Activated naive CD4-positive, alpha-beta T cell treated with anti-CD3 and anti-CD28 coated beads, Interleukin-2, amount 10 ng/mL, durations not matched to agents 7 days and 5 days (primary cell): Measurements from ENCODE around the gene SLC24A3.

Source experiments
- CTCF ChIA-PET: fragments of 350-600 bp; sonication (Branson Sonifier 250); formaldehyde crosslinking; loops from one replicate; lab custom pipeline; 2021; ENCODE audit warnings: antibody characterized with exemption; lab: Charles Lee
- DNase-seq: peaks from one replicate; pipeline ENCODE4 v3.0.0-alpha.2; 2020
- H3K27ac Mint-ChIP-seq: one replicate; pipeline ENCODE4 v1.8.0; 2021; ENCODE audit warnings: mild to moderate bottlenecking, moderate library complexity, mixed read lengths
- H3K27me3 Mint-ChIP-seq: one replicate; pipeline ENCODE4 v1.8.0; 2021; ENCODE audit warnings: mild to moderate bottlenecking, mixed read lengths
- H3K36me3 Mint-ChIP-seq: one replicate; pipeline ENCODE4 v1.8.0; 2021; ENCODE audit warnings: mixed read lengths
- H3K4me1 Mint-ChIP-seq: one replicate; pipeline ENCODE4 v1.8.0; 2021; ENCODE audit warnings: mixed read lengths
- H3K4me3 Mint-ChIP-seq: one replicate; pipeline ENCODE4 v1.8.0; 2021; ENCODE audit warnings: mild to moderate bottlenecking, moderate library complexity, mixed read lengths
- H3K9me3 Mint-ChIP-seq: one replicate; pipeline ENCODE4 v1.8.0; 2021; ENCODE audit warnings: mixed read lengths

Gene SLC24A3

DNA sequence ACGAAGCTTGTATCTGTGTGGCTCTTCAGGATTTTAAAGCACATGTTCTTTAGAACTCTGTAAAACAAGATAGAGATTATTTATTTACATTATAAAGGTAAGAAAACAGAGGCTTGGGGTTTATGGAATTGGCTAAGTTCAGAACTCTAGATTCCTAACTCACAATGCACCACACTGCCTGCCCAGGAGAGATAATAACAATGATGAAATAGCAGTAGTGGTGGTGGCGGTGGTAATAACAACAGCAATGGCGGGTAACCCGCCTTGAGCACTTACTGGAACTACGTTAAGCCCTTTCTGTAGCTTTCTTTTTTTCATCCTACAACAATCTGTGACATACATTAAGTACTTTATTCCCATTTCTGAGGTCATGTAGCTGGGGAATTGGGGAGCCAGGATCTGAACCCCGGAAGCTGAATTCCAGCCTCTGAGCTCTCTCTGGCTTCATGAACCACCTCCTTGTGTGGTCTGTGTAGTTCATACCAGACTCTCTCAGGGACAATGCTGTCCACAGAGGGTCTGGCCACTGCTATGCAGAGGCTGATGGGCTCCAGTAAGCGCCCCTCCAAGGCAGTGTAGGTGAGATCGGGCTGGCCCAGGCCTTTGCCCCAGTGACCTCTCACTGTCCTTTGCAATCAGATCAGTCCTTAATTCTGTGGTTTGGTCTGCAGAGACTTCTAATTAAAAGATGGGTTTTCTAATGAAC is 260.9 kb downstream of the SLC24A3 start:
- Mint-ChIP-seq H3K9me3 (no peaks in the 10 kb centered on the region), H3K27me3 (no peaks in the 10 kb centered on the region), H3K4me1 (no peaks in the 10 kb centered on the region), H3K36me3 (no peaks in the 10 kb centered on the region), H3K4me3 (no peak overlapping the region), H3K27ac (no peak overlapping the region)
- CTCF ChIA-PET = no interaction called here
- DNase-seq = no peak

- CTCF ChIA-PET = no interaction called here
- no peaks in the 10 kb centered on the region for H3K27me3 Mint-ChIP-seq
- no peak overlapping the region for H3K4me3 Mint-ChIP-seq
- H3K27ac Mint-ChIP-seq = no peak overlapping the region
- no peaks in the 10 kb centered on the region for H3K36me3 Mint-ChIP-seq
- no peaks in the 10 kb centered on the region for H3K4me1 Mint-ChIP-seq
- no peaks in the 10 kb centered on the region for H3K9me3 Mint-ChIP-seq
- DNase-seq = no peak
These were observed 261.5 kb downstream of the SLC24A3 start for GRCh38 chr20:19473922-19474286.

- Mint-ChIP-seq H3K4me1 (no peaks in the 10 kb centered on the region), H3K4me3 (no peak overlapping the region), H3K36me3 (no peaks in the 10 kb centered on the region), H3K27ac (no peak overlapping the region), H3K27me3 (peaks cover 6% of the 10 kb centered on the region), H3K9me3 (no peaks in the 10 kb centered on the region)
- no peak for DNase-seq
- CTCF ChIA-PET = no interaction called here
These were observed 266.0 kb downstream of the SLC24A3 start for GRCh38 chr20:19478320-19478895.

DNA sequence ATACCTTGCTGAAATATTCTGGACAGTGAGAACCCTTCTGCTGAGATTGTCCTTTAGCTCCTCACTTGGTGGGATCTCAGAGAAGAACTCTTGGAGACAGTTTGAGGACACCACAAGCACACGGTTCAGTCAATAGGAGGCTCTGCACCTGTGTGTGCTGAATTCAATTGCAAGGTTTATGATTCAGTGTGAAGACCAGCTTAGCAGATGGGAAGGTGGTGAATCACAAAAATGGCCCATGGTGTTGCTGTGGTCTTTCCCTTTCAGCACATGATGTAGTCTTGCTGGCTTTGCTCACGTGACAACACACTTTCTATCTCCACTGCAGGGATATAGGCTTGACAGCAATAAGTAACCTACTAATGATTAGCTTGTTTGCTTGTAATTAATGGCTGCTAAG is 270.3 kb downstream of the SLC24A3 start:
- peaks cover 6% of the 10 kb centered on the region for H3K27me3 Mint-ChIP-seq
- H3K27ac Mint-ChIP-seq = no peak overlapping the region
- no peak for DNase-seq
- H3K9me3 Mint-ChIP-seq = no peaks in the 10 kb centered on the region
- CTCF ChIA-PET = no interaction called here
- H3K36me3 Mint-ChIP-seq = no peaks in the 10 kb centered on the region
- no peaks in the 10 kb centered on the region for H3K4me1 Mint-ChIP-seq
- no peak overlapping the region for H3K4me3 Mint-ChIP-seq

GRCh38 chr20:19483309-19483708 is 270.9 kb downstream of the SLC24A3 start:
- Mint-ChIP-seq H3K4me1 (no peaks in the 10 kb centered on the region), H3K27me3 (peaks cover 6% of the 10 kb centered on the region), H3K36me3 (no peaks in the 10 kb centered on the region), H3K27ac (no peak overlapping the region), H3K4me3 (no peak overlapping the region), H3K9me3 (no peaks in the 10 kb centered on the region)
- CTCF ChIA-PET = no interaction called here
- no peak for DNase-seq

DNA sequence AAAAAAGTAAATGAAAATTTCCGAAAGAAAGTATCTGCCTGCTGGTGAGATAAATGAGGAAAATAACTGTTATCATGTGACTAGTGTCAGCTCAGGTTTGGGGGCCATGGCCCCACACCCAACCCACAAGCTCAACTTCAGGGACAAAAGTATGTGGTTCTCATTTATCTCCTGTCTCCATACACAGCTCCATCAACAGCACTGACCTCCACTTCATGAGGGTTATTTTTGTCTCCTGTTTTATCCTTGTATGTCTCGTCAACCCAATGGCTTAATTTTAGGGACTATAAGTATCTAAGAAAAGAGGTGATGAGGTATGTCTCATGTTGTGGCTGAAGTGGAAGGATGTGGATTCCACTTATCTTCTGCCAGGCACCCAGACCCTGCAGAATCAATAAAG is 274.0 kb downstream of the SLC24A3 start:
- Mint-ChIP-seq H3K4me3 (no peak overlapping the region), H3K9me3 (no peaks in the 10 kb centered on the region), H3K36me3 (no peaks in the 10 kb centered on the region), H3K27ac (no peak overlapping the region), H3K4me1 (no peaks in the 10 kb centered on the region), H3K27me3 (peaks cover 4% of the 10 kb centered on the region)
- CTCF ChIA-PET = no interaction called here
- no peak for DNase-seq

DNA sequence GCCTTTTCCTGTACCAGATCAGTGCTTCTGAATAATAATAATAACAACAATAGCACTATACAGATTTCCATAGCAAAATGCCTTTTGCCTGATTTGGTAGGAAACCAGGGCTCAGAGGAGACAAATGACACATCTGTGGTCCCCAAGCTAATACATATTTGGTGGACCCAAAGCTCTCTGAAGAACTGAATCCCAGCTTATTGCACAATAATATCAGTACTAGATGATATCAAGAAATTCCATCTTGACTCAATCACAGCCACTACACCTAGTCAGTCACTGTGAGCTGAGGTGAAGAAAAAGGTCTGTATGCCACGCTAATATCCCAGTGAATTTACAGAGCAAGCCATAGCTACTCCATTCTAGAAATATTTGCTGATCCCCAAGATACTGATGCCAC is 275.0 kb downstream of the SLC24A3 start:
- H3K4me1 Mint-ChIP-seq = no peaks in the 10 kb centered on the region
- no peaks in the 10 kb centered on the region for H3K9me3 Mint-ChIP-seq
- no peak for DNase-seq
- no peak overlapping the region for H3K27ac Mint-ChIP-seq
- CTCF ChIA-PET = no interaction called here
- H3K4me3 Mint-ChIP-seq = no peak overlapping the region
- H3K27me3 Mint-ChIP-seq = no peaks in the 10 kb centered on the region
- H3K36me3 Mint-ChIP-seq = no peaks in the 10 kb centered on the region

GRCh38 chr20:19491241-19491640 is 278.8 kb downstream of the SLC24A3 start:
- no peaks in the 10 kb centered on the region for H3K36me3 Mint-ChIP-seq
- no peaks in the 10 kb centered on the region for H3K27me3 Mint-ChIP-seq
- DNase-seq = no peak
- H3K4me3 Mint-ChIP-seq = no peak overlapping the region
- H3K27ac Mint-ChIP-seq = no peak overlapping the region
- no peaks in the 10 kb centered on the region for H3K4me1 Mint-ChIP-seq
- no peaks in the 10 kb centered on the region for H3K9me3 Mint-ChIP-seq
- CTCF ChIA-PET = no interaction called here

- DNase-seq = no peak
- Mint-ChIP-seq H3K4me3 (no peak overlapping the region), H3K36me3 (no peaks in the 10 kb centered on the region), H3K27me3 (no peaks in the 10 kb centered on the region), H3K9me3 (no peaks in the 10 kb centered on the region), H3K27ac (no peak overlapping the region), H3K4me1 (no peaks in the 10 kb centered on the region)
- CTCF ChIA-PET = no interaction called here
These were observed 279.7 kb downstream of the SLC24A3 start for GRCh38 chr20:19492116-19492515.

DNA sequence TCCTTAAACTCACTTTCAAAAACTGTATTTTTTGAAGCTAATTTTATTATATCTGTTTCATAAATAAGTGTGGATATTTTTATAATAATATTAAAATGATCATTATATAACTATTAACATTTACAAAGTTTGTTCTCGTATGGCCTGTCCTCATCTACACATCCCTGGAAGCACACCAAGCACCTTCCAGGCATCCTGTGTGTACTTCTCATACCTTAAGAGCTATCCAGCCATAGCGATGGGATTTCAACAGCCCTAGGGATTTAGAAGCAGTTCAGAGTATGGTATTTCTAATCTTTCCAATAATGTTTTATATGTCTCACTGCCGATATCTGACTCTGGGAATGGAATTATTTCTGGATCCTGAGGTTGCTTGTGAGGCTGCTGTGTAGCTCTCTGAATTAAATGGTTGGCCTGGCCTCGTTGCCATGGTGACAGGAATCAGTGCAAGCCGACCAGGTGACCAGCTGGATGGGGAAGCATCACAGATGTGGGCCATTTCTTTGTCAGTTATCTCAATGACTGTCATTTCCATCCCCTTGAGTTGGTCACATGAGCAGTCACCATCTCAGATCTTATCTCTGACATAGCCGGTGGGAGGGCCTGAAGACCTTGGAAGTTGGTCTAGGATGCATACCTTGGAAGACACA is 280.4 kb downstream of the SLC24A3 start:
- no peaks in the 10 kb centered on the region for H3K4me1 Mint-ChIP-seq
- no peak overlapping the region for H3K27ac Mint-ChIP-seq
- H3K36me3 Mint-ChIP-seq = no peaks in the 10 kb centered on the region
- DNase-seq = no peak
- H3K4me3 Mint-ChIP-seq = no peak overlapping the region
- no peaks in the 10 kb centered on the region for H3K27me3 Mint-ChIP-seq
- CTCF ChIA-PET = no interaction called here
- H3K9me3 Mint-ChIP-seq = no peaks in the 10 kb centered on the region

DNA sequence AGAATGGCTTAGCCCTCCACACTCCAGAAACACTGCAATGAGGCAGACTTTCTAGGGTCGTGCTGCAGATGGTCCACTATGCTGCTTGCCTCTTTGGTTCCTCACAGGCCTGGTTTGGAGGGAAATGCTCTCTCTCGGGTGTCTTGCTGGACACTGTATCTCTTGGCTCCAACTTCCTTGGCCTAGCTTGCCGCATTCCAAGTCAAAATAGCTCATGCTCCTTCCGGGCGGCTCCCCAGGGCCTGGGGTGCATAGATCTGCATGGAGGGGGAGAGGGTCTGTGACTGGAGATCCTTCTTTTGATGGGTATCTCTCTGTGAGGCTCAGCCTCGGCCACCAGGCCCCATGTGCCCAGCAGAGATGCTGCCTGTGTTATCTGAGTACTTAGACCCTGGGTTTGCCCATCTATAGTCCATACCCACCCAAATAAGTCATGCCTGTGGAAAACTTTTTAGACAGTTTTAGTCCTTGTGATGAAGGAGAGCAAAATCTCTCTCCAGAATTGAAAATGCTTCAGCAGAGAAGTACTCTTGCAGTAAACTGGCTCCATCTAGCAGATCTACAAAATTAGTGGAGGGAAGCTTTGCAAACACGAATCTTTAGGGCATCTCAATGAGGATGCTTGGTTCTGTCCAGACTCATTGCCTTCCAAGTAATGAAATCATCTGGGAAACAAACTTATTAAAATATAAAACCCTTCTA is 281.5 kb downstream of the SLC24A3 start:
- Mint-ChIP-seq H3K4me1 (peaks cover 2% of the 10 kb centered on the region), H3K27me3 (no peaks in the 10 kb centered on the region), H3K4me3 (no peak overlapping the region), H3K36me3 (no peaks in the 10 kb centered on the region), H3K27ac (no peak overlapping the region), H3K9me3 (no peaks in the 10 kb centered on the region)
- CTCF ChIA-PET = no interaction called here
- no peak for DNase-seq

GRCh38 chr20:19495905-19496703 is 283.7 kb downstream of the SLC24A3 start:
- Mint-ChIP-seq H3K27ac (no peak overlapping the region), H3K27me3 (no peaks in the 10 kb centered on the region), H3K36me3 (no peaks in the 10 kb centered on the region), H3K4me3 (no peak overlapping the region), H3K9me3 (no peaks in the 10 kb centered on the region), H3K4me1 (peaks cover 2% of the 10 kb centered on the region)
- CTCF ChIA-PET = no interaction called here
- no peak for DNase-seq

DNA sequence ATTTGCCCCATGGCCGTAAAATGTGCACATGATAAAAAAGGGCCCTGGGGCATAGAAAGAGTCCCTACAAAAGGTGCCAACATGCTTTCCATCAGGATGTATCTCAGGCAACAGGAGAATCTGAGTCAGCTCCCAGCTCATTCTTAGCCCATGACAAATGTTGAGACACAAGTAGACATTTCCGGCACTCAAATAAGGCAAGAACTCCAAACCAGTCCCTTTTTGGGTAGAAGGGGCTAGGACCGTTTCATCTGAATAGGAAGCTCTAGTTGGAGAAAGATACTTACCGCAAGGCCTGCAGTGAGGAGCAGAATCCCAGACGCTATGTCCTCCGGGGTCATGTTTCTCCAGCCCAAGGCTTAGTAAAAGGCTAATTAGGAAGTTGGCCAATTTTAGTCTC is 284.6 kb downstream of the SLC24A3 start:
- DNase-seq = no peak
- Mint-ChIP-seq H3K27me3 (no peaks in the 10 kb centered on the region), H3K4me3 (no peak overlapping the region), H3K9me3 (no peaks in the 10 kb centered on the region), H3K27ac (no peak overlapping the region), H3K36me3 (no peaks in the 10 kb centered on the region), H3K4me1 (peaks cover 2% of the 10 kb centered on the region)
- CTCF ChIA-PET = no interaction called here

- CTCF ChIA-PET = no interaction called here
- H3K27ac Mint-ChIP-seq = no peak overlapping the region
- H3K9me3 Mint-ChIP-seq = no peaks in the 10 kb centered on the region
- no peak for DNase-seq
- H3K36me3 Mint-ChIP-seq = no peaks in the 10 kb centered on the region
- no peak overlapping the region for H3K4me3 Mint-ChIP-seq
- no peaks in the 10 kb centered on the region for H3K27me3 Mint-ChIP-seq
- peaks cover 2% of the 10 kb centered on the region for H3K4me1 Mint-ChIP-seq
These were observed 286.3 kb downstream of the SLC24A3 start for GRCh38 chr20:19498756-19499155.
